ENCODE data around the gene DEFB113. TPM values are rescaled to one million over a fixed set of nuclear protein-coding genes. Genes with fewer than 3 reads are reported as not detected.

Gene DEFB113
- total RNA-seq, 1 experiment from 2014 or later: not detected

DNA sequence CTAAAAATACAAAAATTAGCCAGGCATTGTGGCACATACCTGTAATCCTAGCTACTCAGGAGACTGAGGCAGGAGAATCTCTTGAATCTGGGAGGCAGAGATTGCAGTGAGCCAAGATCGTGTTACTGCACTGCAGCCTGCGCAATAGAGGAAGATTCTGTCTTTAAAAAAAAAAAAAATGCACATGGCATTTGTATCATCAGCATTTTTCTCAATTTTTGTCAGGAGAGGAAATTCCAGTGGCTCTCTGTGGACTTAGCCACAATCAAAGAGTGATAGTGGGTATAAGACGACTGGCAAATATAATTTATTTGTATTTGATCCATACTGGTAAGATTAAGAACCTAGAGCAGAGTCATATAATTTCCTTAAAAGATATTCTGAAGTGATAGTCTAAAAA lies 34.0 kb downstream of the DEFB113 start:
- H3K36me3 Mint-ChIP-seq (ENCODE audit: insufficient read depth in 1 of 3, low read depth in 3 of 3): no peaks in the 10 kb centered on the region
- no peaks in the 10 kb centered on the region for H3K4me1 ChIP-seq (ENCODE audit: insufficient read depth, low read length)
- TF ChIP-seq, protein P1, sequence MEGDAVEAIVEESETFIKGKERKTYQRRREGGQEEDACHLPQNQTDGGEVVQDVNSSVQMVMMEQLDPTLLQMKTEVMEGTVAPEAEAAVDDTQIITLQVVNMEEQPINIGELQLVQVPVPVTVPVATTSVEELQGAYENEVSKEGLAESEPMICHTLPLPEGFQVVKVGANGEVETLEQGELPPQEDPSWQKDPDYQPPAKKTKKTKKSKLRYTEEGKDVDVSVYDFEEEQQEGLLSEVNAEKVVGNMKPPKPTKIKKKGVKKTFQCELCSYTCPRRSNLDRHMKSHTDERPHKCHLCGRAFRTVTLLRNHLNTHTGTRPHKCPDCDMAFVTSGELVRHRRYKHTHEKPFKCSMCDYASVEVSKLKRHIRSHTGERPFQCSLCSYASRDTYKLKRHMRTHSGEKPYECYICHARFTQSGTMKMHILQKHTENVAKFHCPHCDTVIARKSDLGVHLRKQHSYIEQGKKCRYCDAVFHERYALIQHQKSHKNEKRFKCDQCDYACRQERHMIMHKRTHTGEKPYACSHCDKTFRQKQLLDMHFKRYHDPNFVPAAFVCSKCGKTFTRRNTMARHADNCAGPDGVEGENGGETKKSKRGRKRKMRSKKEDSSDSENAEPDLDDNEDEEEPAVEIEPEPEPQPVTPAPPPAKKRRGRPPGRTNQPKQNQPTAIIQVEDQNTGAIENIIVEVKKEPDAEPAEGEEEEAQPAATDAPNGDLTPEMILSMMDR (conservative IDR thresholded peaks at IDR 0.05): no peak

More for the DNA sequence above, 34.0 kb downstream of the DEFB113 start:
- no peak overlapping the region for H2AFZ ChIP-seq (ENCODE audit: low read length)
- H3K27ac Mint-ChIP-seq: no peak overlapping the region
- no peak overlapping the region for H4K8ac ChIP-seq (replicated peaks; ENCODE audit: insufficient read length, low read depth, low read length)
- H2BK120ac ChIP-seq (ENCODE audit: low read depth, low read length, poor library complexity, severe bottlenecking): no peak overlapping the region
- no peaks in the 10 kb centered on the region for H3K79me2 ChIP-seq (ENCODE audit: insufficient read depth, low read length)
- no peak overlapping the region for H2BK20ac ChIP-seq (ENCODE audit: low read depth, low read length, poor library complexity, severe bottlenecking)
- H4K91ac ChIP-seq (ENCODE audit: insufficient read length, low read depth, low read length): no peak overlapping the region
- H2BK12ac ChIP-seq (ENCODE audit: insufficient read length, low read depth, low read length): no peak overlapping the region
- no peak overlapping the region for H4K5ac ChIP-seq (ENCODE audit: insufficient read length, low read depth, low read length)
- no peak overlapping the region for H2BK5ac ChIP-seq (ENCODE audit: insufficient read length, low read length)
- H3K56ac ChIP-seq (ENCODE audit: insufficient read length, low read depth, low read length): no peak overlapping the region
- no peak overlapping the region for H3K14ac ChIP-seq (ENCODE audit: insufficient read depth, low read length)
- no peak overlapping the region for H2BK15ac ChIP-seq (ENCODE audit: low read depth, low read length)
- no peaks in the 10 kb centered on the region for H3K9me3 ChIP-seq (ENCODE audit: control insufficient read depth, low read depth, low read length)
- no peak overlapping the region for H3K27ac ChIP-seq (ENCODE audit: insufficient read length, low read depth, low read length)
- no peak overlapping the region for H3K9ac ChIP-seq (ENCODE audit: extremely low read depth, insufficient read length, low read length)
- H4K20me1 ChIP-seq (ENCODE audit: control insufficient read depth, insufficient read depth, insufficient read length): no peaks in the 10 kb centered on the region
- no peak overlapping the region for H2AK5ac ChIP-seq (ENCODE audit: insufficient read length, low read length)
- no peak overlapping the region for H3K4me2 ChIP-seq (ENCODE audit: insufficient read depth, insufficient read length, low read length)
- H3K27me3 ChIP-seq (ENCODE audit: insufficient read depth, low read length): no peaks in the 10 kb centered on the region
- H3K9me3 Mint-ChIP-seq: no peaks in the 10 kb centered on the region
- no peaks in the 10 kb centered on the region for H3K4me1 Mint-ChIP-seq
- no peak for DNase-seq
- no peak overlapping the region for H3K4me3 Mint-ChIP-seq
- no peaks in the 10 kb centered on the region for H3K79me1 ChIP-seq (ENCODE audit: insufficient read depth, low read depth, low read length, poor library complexity, severe bottlenecking)
- H3T11ph ChIP-seq (ENCODE audit: low read length): no peak overlapping the region
- no peaks in the 10 kb centered on the region for H3K27me3 Mint-ChIP-seq (ENCODE audit: low read depth)
- no peak overlapping the region for H3K4ac ChIP-seq (ENCODE audit: low read depth, low read length)
- H3K18ac ChIP-seq (ENCODE audit: insufficient read length, low read depth, low read length): no peak overlapping the region
- no peak overlapping the region for H3K23ac ChIP-seq (ENCODE audit: insufficient read length, low read depth, low read length)
- WGBS (ENCODE audit: extremely low coverage, insufficient read length, low lambda C conversion rate): no CpG with 5 or more reads among the region's 3 CpGs
- no peaks in the 10 kb centered on the region for H3K23me2 ChIP-seq (ENCODE audit: insufficient read length, low read depth, low read length, poor library complexity, severe bottlenecking)
